Esophagus muscularis mucosa (tissue), 4 donors: ENCODE measurements around the gene RHOBTB1. TPM values are rescaled to one million over a fixed set of nuclear protein-coding genes. Genes with fewer than 3 reads are reported as not detected.

Experiments
- DNase-seq: peaks from one replicate; pipeline ENCODE4 v3.0.0-alpha.2; 2017; ENCODE audit errors: extremely low spot score
- H3K27ac ChIP-seq, 4 donors: fragments of 200-600 bp; sonication (generic); replicated peaks in 1 of 4; 1 replicate in 3 of 4; 2 replicates in 1 of 4; pipeline ENCODE4 v1.5.1; 2016 to 2019; ENCODE audit warnings: mild to moderate bottlenecking in 1 of 4
- H3K27me3 ChIP-seq, 4 donors: fragments of 200-600 bp; sonication (generic); one replicate each; pipeline versions ENCODE4 v1.5.1 to v1.6.0; 2016 to 2019
- H3K36me3 ChIP-seq, 4 donors: fragments of 200-600 bp; sonication (generic); one replicate each; pipeline ENCODE4 v1.5.1; 2016 to 2019
- H3K4me1 ChIP-seq, 4 donors: fragments of 200-600 bp; sonication (generic); one replicate each; pipeline ENCODE4 v1.5.1; 2016 to 2019
- H3K4me3 ChIP-seq, 4 donors: fragments of 200-600 bp; sonication (generic); 1 replicate in 2 of 4; 2 replicates in 2 of 4; pipeline ENCODE4 v1.5.1; 2016 to 2019; ENCODE audit warnings: mild to moderate bottlenecking in 4 of 4, moderate library complexity in 1 of 4
- H3K9me3 ChIP-seq, 4 donors: fragments of 200-600 bp; sonication (generic); 1 replicate in 3 of 4; 2 replicates in 1 of 4; pipeline ENCODE4 v1.5.1; 2016 to 2019
- EP300 ChIP-seq: sonication (generic); formaldehyde crosslinking; IDR thresholded peaks from one replicate; pipeline ENCODE4 v1.6.1; 2017; ENCODE audit warnings: antibody characterized with exemption
- POLR2A ChIP-seq: fragments of 450-650 bp; IDR thresholded peaks from one replicate; pipeline ENCODE4 v1.6.1; 2017; ENCODE audit warnings: antibody characterized with exemption, moderate library complexity, mild to moderate bottlenecking, low read depth
- POLR2AphosphoS5 ChIP-seq, 2 donors: sonication (generic); formaldehyde crosslinking; IDR thresholded peaks; one replicate each; pipeline ENCODE4 v1.6.1; 2017; ENCODE audit warnings: antibody characterized with exemption in 2 of 2
- WGBS: methylation state at CpG from one replicate; pipeline ENCODE4 v1.1.5; 2018; 5-methylcytosine and 5-hydroxymethylcytosine counted together
- intact Hi-C: fragments of 100-400 bp; cut with DNase I; formaldehyde crosslinking; loops from one replicate; pipeline ENCODE4 v1.15.1; 2023
- total RNA-seq, 4 donors: library from RNA; depleted of rRNA; stranded (reverse); fragments of >200 nt; gene quantifications; one replicate each; pipeline versions ENCODE4 v1.1.0 to v1.2.1, GENCODE V29; 2016
- TF ChIP-seq, protein P1 (sequence below), 3 experiments: fragments of 200-600 bp in 2 of 3; fragments of 450-650 bp in 1 of 3; sonication (generic) in 2 of 3; IDR thresholded peaks; one replicate each; pipeline ENCODE4 v1.5.1; 2017 to 2019; ENCODE audit warnings: antibody characterized with exemption in 3 of 3, mild to moderate bottlenecking in 2 of 3, moderate library complexity in 1 of 3

The RHOBTB1 gene
- total RNA-seq, 4 donors from 2014 or later: 16.7 to 39.2 (median 20.1) TPM

DNA sequence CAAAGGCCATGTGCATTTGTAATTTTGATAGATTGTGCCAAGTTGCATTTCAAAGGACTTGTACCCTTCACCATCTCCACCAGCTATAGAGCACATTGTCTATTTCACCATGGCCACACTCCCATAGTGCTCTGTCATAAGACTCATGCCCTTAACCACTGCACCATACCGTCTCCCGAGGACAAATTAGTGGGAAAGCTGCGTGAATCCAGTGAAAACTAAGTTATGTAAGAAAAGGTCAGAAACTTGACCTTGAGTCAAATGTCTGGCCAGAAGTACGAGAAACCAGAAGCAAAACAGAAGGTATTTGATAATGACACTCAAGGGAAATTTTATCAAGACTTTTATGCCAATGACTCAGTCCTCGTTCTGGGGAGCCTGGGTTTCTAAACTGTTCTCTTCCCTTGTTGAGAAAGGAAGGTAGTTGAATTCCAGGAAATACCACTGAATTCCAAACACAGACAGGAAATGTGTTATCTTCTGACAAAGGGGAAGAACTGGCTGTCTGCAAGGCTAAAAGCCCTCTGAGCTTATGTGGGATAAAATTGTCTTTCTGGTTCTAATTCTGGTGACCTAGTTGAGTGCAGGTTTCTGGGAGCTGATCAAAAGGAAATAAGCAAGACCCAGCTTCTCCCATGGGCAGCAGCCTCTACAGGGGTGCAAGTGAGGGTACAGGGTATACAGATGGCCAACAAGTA lies 116.0 kb downstream of the RHOBTB1 start:
- H3K4me1 ChIP-seq: peaks cover 0 to 12% (median 3%) of the 10 kb centered on the region in 4 donors
- intact Hi-C loops: no loop called here
- no peaks in the 10 kb centered on the region for H3K27me3 ChIP-seq
- 50% methylated on average over 5 of the region's 5 CpGs for WGBS
- H3K9me3 ChIP-seq: no peaks in the 10 kb centered on the region
- TF ChIP-seq, protein P1, sequence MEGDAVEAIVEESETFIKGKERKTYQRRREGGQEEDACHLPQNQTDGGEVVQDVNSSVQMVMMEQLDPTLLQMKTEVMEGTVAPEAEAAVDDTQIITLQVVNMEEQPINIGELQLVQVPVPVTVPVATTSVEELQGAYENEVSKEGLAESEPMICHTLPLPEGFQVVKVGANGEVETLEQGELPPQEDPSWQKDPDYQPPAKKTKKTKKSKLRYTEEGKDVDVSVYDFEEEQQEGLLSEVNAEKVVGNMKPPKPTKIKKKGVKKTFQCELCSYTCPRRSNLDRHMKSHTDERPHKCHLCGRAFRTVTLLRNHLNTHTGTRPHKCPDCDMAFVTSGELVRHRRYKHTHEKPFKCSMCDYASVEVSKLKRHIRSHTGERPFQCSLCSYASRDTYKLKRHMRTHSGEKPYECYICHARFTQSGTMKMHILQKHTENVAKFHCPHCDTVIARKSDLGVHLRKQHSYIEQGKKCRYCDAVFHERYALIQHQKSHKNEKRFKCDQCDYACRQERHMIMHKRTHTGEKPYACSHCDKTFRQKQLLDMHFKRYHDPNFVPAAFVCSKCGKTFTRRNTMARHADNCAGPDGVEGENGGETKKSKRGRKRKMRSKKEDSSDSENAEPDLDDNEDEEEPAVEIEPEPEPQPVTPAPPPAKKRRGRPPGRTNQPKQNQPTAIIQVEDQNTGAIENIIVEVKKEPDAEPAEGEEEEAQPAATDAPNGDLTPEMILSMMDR (IDR thresholded peaks at IDR 0.05): no peak
- TF ChIP-seq POLR2A: no peak
- no peak for TF ChIP-seq EP300
- TF ChIP-seq POLR2AphosphoS5 (IDR thresholded peaks at IDR 0.05): peak in 1 of 2 donors; percentile 16
- no peaks in the 10 kb centered on the region for H3K36me3 ChIP-seq
- no peak for DNase-seq
- H3K4me3 ChIP-seq: no peak overlapping the region
- H3K27ac ChIP-seq: peak overlapping the region in 1 of 4 donors; percentile 2

- Histone ChIP-seq H3K9me3 (no peaks in the 10 kb centered on the region), H3K27me3 (no peaks in the 10 kb centered on the region), H3K27ac (no peak overlapping the region), H3K4me3 (no peak overlapping the region), H3K4me1 (peaks cover 0 to 12% (median 5%) of the 10 kb centered on the region in 4 donors), H3K36me3 (no peaks in the 10 kb centered on the region)
- DNase-seq: no peak
- WGBS: 92% methylated on average over 4 of the region's 4 CpGs
- intact Hi-C loops: no loop called here
- TF ChIP-seq EP300 (no peak), POLR2AphosphoS5 (IDR thresholded peaks at IDR 0.05) (no peak), POLR2A (no peak)
- TF ChIP-seq, protein P1 (IDR thresholded peaks at IDR 0.05): no peak
Measured at GRCh38 chr10:60825520-60825919, 118.5 kb downstream of the RHOBTB1 start.

DNA sequence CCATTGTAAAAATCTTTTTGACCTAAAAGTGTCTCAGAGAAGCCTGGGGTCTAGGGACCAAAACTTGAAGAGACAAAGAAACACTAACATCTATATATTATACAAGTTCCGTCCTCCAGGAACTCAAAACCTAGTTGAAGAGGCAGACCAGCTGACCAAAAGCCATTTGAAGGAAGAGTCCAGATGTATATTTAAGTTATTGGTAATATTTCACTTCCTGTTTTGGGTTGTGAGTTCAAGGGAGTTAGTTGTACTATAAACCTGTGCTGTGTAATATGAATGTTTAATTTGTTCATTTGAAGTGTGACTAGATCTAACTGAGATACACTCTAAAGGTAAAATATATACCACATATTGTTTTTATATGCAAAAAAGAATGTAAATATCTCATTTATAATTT lies 120.7 kb downstream of the RHOBTB1 start:
- 93% methylated on average over 1 of the region's 1 CpG for WGBS
- Histone ChIP-seq H3K27ac (no peak overlapping the region), H3K4me1 (peaks cover 7 to 22% (median 12%) of the 10 kb centered on the region in 4 donors), H3K9me3 (no peaks in the 10 kb centered on the region), H3K27me3 (no peaks in the 10 kb centered on the region), H3K4me3 (no peak overlapping the region), H3K36me3 (no peaks in the 10 kb centered on the region)
- intact Hi-C loops: no loop called here
- TF ChIP-seq EP300 (no peak), POLR2AphosphoS5 (IDR thresholded peaks at IDR 0.05) (no peak), POLR2A (no peak)
- TF ChIP-seq, protein P1 (IDR thresholded peaks at IDR 0.05): no peak
- DNase-seq: no peak

DNA sequence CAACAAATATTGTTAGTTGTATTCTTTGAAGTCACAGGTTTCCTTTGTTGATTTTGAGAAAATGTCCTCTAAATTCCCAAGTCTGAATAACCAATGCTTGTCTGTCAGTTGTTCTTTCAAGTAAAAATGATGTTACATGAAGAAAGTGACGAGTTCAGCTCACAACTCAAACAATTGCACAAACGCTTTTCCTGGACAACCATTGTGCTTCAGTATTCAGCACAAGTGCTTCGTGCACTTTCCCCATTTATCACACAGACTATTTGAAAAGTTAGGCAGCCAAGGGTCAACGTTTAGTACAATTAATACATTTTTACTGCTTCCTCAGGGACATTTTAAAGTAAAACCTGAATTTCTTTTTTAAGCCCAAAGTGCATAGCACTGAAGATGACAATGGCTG lies 121.2 kb downstream of the RHOBTB1 start:
- 76% methylated on average over 4 of the region's 4 CpGs for WGBS
- intact Hi-C loops: no loop called here
- no peaks in the 10 kb centered on the region for H3K27me3 ChIP-seq
- H3K4me3 ChIP-seq: no peak overlapping the region
- H3K4me1 ChIP-seq: peaks cover 2 to 28% (median 14%) of the 10 kb centered on the region in 4 donors
- H3K27ac ChIP-seq: no peak overlapping the region
- TF ChIP-seq, protein P1 (IDR thresholded peaks at IDR 0.05): no peak
- TF ChIP-seq EP300 (no peak), POLR2AphosphoS5 (IDR thresholded peaks at IDR 0.05) (no peak), POLR2A (no peak)
- DNase-seq: no peak
- H3K36me3 ChIP-seq: no peaks in the 10 kb centered on the region
- no peaks in the 10 kb centered on the region for H3K9me3 ChIP-seq

GRCh38 chr10:60821656-60822055 lies 122.3 kb downstream of the RHOBTB1 start:
- peaks cover 10 to 39% (median 15%) of the 10 kb centered on the region in 4 donors for H3K4me1 ChIP-seq
- TF ChIP-seq POLR2AphosphoS5 (IDR thresholded peaks at IDR 0.05): no peak
- TF ChIP-seq, protein P1 (IDR thresholded peaks at IDR 0.05): no peak
- TF ChIP-seq EP300: no peak
- no peak for TF ChIP-seq POLR2A
- intact Hi-C loops: no loop called here
- H3K9me3 ChIP-seq: no peaks in the 10 kb centered on the region
- H3K36me3 ChIP-seq: no peaks in the 10 kb centered on the region
- no peak overlapping the region for H3K27ac ChIP-seq
- DNase-seq: no peak
- no peaks in the 10 kb centered on the region for H3K27me3 ChIP-seq
- 77% methylated on average over 2 of the region's 2 CpGs for WGBS
- H3K4me3 ChIP-seq: no peak overlapping the region
